HepG2 (cell line): Measurements from ENCODE around the gene AFAP1. TPM values are rescaled to one million over a fixed set of nuclear protein-coding genes. Genes with fewer than 3 reads are reported as not detected.

ENCODE experiments used
- ATAC-seq: fragments of 200-7000 bp; cut with Tn5 transposase; 3 replicates; pipeline ENCODE4 v1.9.1; 2020; ENCODE audit warnings: mild to moderate bottlenecking, moderate library complexity
- BruUV-seq: library from RNA; stranded (reverse); fragments of 400-500 nt; replicated peaks from 2 replicates; lab custom pipeline; 2021; lab: Mats Ljungman, UMichigan
- CTCF ChIA-PET: fragments of 300-600 bp; formaldehyde crosslinking; extraction: SDS; loops from one replicate; lab custom pipeline; 2021; ENCODE audit warnings: low total read pairs, inconsistent platforms, low intra/inter-chr PET ratio; lab: Yijun Ruan, JAX
- POLR2A ChIA-PET: fragments of 350-600 bp; sonication (Branson Sonifier 250); formaldehyde crosslinking; loops from one replicate; lab custom pipeline; 2020; ENCODE audit warnings: antibody characterized with exemption, inconsistent platforms; lab: Yijun Ruan, JAX
- DNase-seq: peaks from one replicate; pipeline ENCODE4 v3.0.0-alpha.2; 2015; ENCODE audit warnings: low spot score
- FAIRE-seq: peaks from 3 replicates; lab custom pipeline; 2011; peaks lifted over from hg19 to GRCh38; lab: Jason Lieb, UNC
- H2AFZ ChIP-seq: one replicate; pipeline ENCODE4 v1.6.1; 2011; ENCODE audit warnings: low read length, inconsistent platforms
- H3K27ac ChIP-seq: fragments of 300-600 bp; 3 replicates; pipeline ENCODE4 v1.8.0; 2011; ENCODE audit warnings: mixed run types, mild to moderate bottlenecking, mixed read lengths, low read length, inconsistent platforms; ENCODE audit not compliant: insufficient read depth; ENCODE audit errors: extremely low read length
- H3K27me3 ChIP-seq, 2 experiments: fragments of 200-600 bp in 1 of 2; 2 replicates in 1 of 2; 3 replicates in 1 of 2; pipeline versions ENCODE4 v1.6.0 to v1.8.0; 2011; ENCODE audit warnings: low read length in 2 of 2, mild to moderate bottlenecking in 2 of 2, moderate library complexity in 2 of 2, inconsistent platforms in 1 of 2; ENCODE audit not compliant: insufficient read depth in 2 of 2, control insufficient read depth in 1 of 2
- H3K36me3 ChIP-seq, 2 experiments: fragments of 200-600 bp in 1 of 2; replicated peaks in 1 of 2; 2 replicates in 1 of 2; 3 replicates in 1 of 2; pipeline versions ENCODE4 v1.5.1 to v1.8.0; 2011; ENCODE audit warnings: low read length in 2 of 2, inconsistent platforms in 1 of 2; ENCODE audit not compliant: insufficient read depth in 2 of 2, control insufficient read depth in 1 of 2
- H3K4me1 ChIP-seq: 2 replicates; pipeline ENCODE4 v1.5.1; 2012; ENCODE audit warnings: low read length, inconsistent platforms; ENCODE audit not compliant: insufficient read depth
- H3K4me2 ChIP-seq: 2 replicates; pipeline ENCODE4 v1.6.0; 2011; ENCODE audit warnings: low read depth, low read length, inconsistent platforms
- H3K4me3 ChIP-seq, 3 experiments: fragments of 200-600 bp in 1 of 3; sonication (generic), shearing (Covaris generic) in 1 of 3; replicated peaks in 1 of 3; 2 replicates each; pipeline ENCODE4 v1.5.1; 2011 to 2016; ENCODE audit warnings: low read length in 3 of 3, inconsistent platforms in 2 of 3, low read depth in 2 of 3, mild to moderate bottlenecking in 2 of 3, control low read depth in 1 of 3, mixed read lengths in 1 of 3; ENCODE audit not compliant: insufficient read depth in 1 of 3
- H3K79me2 ChIP-seq: one replicate; pipeline ENCODE4 v1.6.1; 2011; ENCODE audit warnings: low read length, inconsistent platforms; ENCODE audit not compliant: insufficient read depth
- H3K9ac ChIP-seq: 2 replicates; pipeline ENCODE4 v1.6.0; 2011; ENCODE audit warnings: mild to moderate bottlenecking, low read depth, low read length, inconsistent platforms; ENCODE audit not compliant: insufficient read depth
- H3K9me3 ChIP-seq: 2 replicates; pipeline ENCODE4 v1.5.1; 2012; ENCODE audit warnings: mild to moderate bottlenecking, low read length
- H4K20me1 ChIP-seq: 2 replicates; pipeline ENCODE4 v1.6.0; 2011; ENCODE audit warnings: inconsistent platforms, mild to moderate bottlenecking, low read length, moderate library complexity; ENCODE audit not compliant: insufficient read depth
- HDAC1 ChIP-seq: sonication (generic); formaldehyde crosslinking; IDR thresholded peaks from 2 replicates; pipeline ENCODE4 v1.5.1; 2020; ENCODE audit warnings: mild to moderate bottlenecking, missing genetic modification reagents
- HES4 ChIP-seq: sonication (generic); formaldehyde crosslinking; IDR thresholded peaks from 2 replicates; pipeline ENCODE4 v1.9.0; 2021; ENCODE audit warnings: mild to moderate bottlenecking, missing genetic modification reagents, borderline replicate concordance
- HNF4A ChIP-seq: sonication (generic); formaldehyde crosslinking; IDR thresholded peaks from 2 replicates; pipeline ENCODE4 v1.4.0; 2020; ENCODE audit warnings: missing genetic modification reagents
- NBN ChIP-seq: fragments of 450-650 bp; conservative IDR thresholded peaks from 2 replicates; pipeline ENCODE4 v1.6.1; 2017
- NCOR1 ChIP-seq: fragments of 200-600 bp; sonication (generic); IDR thresholded peaks from 2 replicates; pipeline ENCODE4 v1.7.0; 2017; ENCODE audit warnings: antibody characterized with exemption, low read length, borderline replicate concordance
- PAX8 ChIP-seq: sonication (generic); formaldehyde crosslinking; IDR thresholded peaks from 2 replicates; pipeline ENCODE4 v1.8.0; 2022; ENCODE audit warnings: mild to moderate bottlenecking, missing genetic modification reagents, borderline replicate concordance
- SOX5 ChIP-seq: IDR thresholded peaks from 2 replicates; pipeline ENCODE4 v1.6.1; 2016; ENCODE audit warnings: borderline replicate concordance
- TBX2 ChIP-seq: sonication (generic); formaldehyde crosslinking; IDR thresholded peaks from 2 replicates; pipeline ENCODE4 v1.5.0; 2020; ENCODE audit warnings: missing genetic modification reagents, mild to moderate bottlenecking, borderline replicate concordance
- U2AF1 ChIP-seq: fragments of 200-400 bp; formaldehyde crosslinking; optimal IDR thresholded peaks from 2 replicates; pipeline ENCODE3; 2017; ENCODE audit warnings: mild to moderate bottlenecking, low read depth, low read length
- ZBTB7A ChIP-seq: sonication (generic); formaldehyde crosslinking; IDR thresholded peaks from 2 replicates; pipeline ENCODE4 v1.8.0; 2022; ENCODE audit warnings: mild to moderate bottlenecking, missing genetic modification reagents
- ZGPAT ChIP-seq: IDR thresholded peaks from 2 replicates; pipeline ENCODE4 v1.6.1; 2016; ENCODE audit warnings: mild to moderate bottlenecking
- ZNF281 ChIP-seq: sonication (generic); formaldehyde crosslinking; IDR thresholded peaks from 2 replicates; pipeline ENCODE4 v1.4.0; 2020; ENCODE audit warnings: missing genetic modification reagents, borderline replicate concordance
- ZNF766 ChIP-seq: sonication (generic); formaldehyde crosslinking; IDR thresholded peaks from 2 replicates; pipeline ENCODE4 v1.5.0; 2020; ENCODE audit warnings: missing genetic modification reagents, borderline replicate concordance
- WGBS: methylation state at CpG from one replicate; pipeline ENCODE4 v1.1.6; 2017; ENCODE audit warnings: low lambda C conversion rate; 5-methylcytosine and 5-hydroxymethylcytosine counted together
- in situ Hi-C: cut with HindIII; loops from 2 replicates; pipeline ENCODE4 v1.10.0; 2017; ENCODE audit warnings: low pct_unique_long_range_greater_than_20kb; ENCODE audit not compliant: extremely low pct_ligation_motif_present
- intact Hi-C: fragments of 100-400 bp; cut with micrococcal nuclease; formaldehyde crosslinking; loops from one replicate; pipeline ENCODE4 v1.10.0; 2022; ENCODE audit not compliant: unreplicated experiment
- polyA plus RNA-seq, 8 experiments: library from polyadenylated mRNA; depleted of rRNA in 3 of 8; stranded (reverse) in 7 of 8; unstranded in 1 of 8; fragments of >200 nt; fragmentation: Illumina TruSeq in 4 of 8; extraction: Trizol in 4 of 8; gene quantifications; 2 replicates each; pipeline versions ENCODE4 v1.2.1 to v1.2.3, GENCODE V29; 2011 to 2016; ENCODE audit warnings: low read depth in 4 of 8, missing spikeins in 1 of 8, mixed read lengths in 1 of 8; ENCODE audit not compliant: insufficient read depth in 1 of 8
- total RNA-seq, 5 experiments: library from RNA; depleted of rRNA; stranded (reverse); fragments of >200 nt; fragmentation: Illumina TruSeq; extraction: Trizol; gene quantifications; 2 replicates each; pipeline ENCODE4 v1.2.3, GENCODE V29; 2016; ENCODE audit warnings: low read depth in 1 of 5
- TF ChIP-seq, protein P1 (sequence below): sonication (generic); formaldehyde crosslinking; IDR thresholded peaks from 2 replicates; pipeline ENCODE4 v1.4.0; 2020; ENCODE audit warnings: missing genetic modification reagents, mild to moderate bottlenecking, borderline replicate concordance
- TF ChIP-seq, protein P2 (sequence below): sonication (generic); formaldehyde crosslinking; IDR thresholded peaks from 2 replicates; pipeline ENCODE4 v1.4.0; 2020; ENCODE audit warnings: missing genetic modification reagents

The AFAP1 gene
- total and polyA plus RNA-seq, 2 of the 13 experiments (the other 11 are each of a cell fraction or from before 2014, with no cell fraction given), result 2.5 TPM

DNA sequence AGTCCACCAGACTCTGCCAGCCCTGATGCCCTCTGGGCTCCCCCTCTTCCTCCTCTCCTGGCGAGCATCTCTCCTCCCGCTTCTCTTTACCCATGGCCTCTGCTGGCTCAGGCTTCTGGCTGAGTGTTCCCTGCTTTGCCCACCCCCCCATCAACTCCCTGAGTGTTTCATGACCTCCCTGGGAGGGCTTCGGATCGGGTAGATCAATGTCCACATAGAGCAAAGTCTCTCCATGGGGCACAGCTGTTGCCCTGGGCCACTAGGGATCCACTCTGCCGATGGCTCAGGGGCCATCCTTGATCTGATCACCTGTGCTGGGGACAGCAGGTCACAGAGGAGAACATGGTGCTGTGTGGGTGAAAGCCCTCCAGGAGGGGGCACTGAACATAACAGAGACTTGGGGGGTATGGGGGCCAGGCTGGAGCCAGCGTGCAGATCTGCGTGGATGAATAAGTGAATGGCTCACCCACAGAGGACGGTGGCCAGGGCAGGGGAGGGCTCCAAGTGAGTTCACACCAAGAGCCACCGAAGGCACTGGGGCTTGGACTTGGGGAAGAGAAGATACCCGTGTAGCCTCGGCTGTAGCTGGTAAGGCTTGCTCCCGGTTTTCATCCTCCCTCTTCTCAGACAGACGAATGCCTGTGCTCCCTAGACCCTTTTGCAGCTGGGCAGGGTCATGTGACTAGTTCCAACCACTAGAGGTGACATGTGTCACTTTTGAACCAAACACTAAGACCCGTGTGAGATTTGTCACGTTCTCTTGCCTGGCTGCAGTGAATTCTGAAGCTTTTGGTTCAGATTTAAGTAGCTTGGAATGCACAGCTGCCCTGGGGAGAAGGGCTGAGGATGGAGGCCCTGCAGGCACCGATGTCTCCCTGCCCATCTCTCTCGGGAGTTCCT lies 23.2 kb upstream of the AFAP1 start:
- H2AFZ ChIP-seq, result no peak overlapping the region
- H3K27me3 ChIP-seq, result peaks cover 0 to 41% of the 10 kb centered on the region in 2 experiments; a peak in 4 of 5 replicates
- H4K20me1 ChIP-seq, result no peaks in the 10 kb centered on the region
- no peak overlapping the region for H3K27ac ChIP-seq
- ChIA-PET CTCF (no interaction called here), POLR2A (no interaction called here)
- H3K79me2 ChIP-seq, result no peaks in the 10 kb centered on the region
- no peak overlapping the region for H3K9ac ChIP-seq
- no peaks in the 10 kb centered on the region for H3K36me3 ChIP-seq
- intact Hi-C loops (no loop called here), in situ Hi-C loops (no loop called here)
- WGBS, result 20% methylated on average over 15 of the region's 17 CpGs
- FAIRE-seq (peak; percentile 12), DNase-seq (no peak), ATAC-seq (peak; percentile 50)
- H3K4me2 ChIP-seq, result peak overlapping the region; percentile 52
- peak overlapping the region in 1 of 3 experiments; percentile 13; a peak in 1 of 6 replicates for H3K4me3 ChIP-seq
- BruUV-seq, result no TSS peak
- H3K4me1 ChIP-seq, result peaks cover 77% of the 10 kb centered on the region
- H3K9me3 ChIP-seq, result no peaks in the 10 kb centered on the region
- TF ChIP-seq NBN, result no peak
- TF ChIP-seq, protein P1, sequence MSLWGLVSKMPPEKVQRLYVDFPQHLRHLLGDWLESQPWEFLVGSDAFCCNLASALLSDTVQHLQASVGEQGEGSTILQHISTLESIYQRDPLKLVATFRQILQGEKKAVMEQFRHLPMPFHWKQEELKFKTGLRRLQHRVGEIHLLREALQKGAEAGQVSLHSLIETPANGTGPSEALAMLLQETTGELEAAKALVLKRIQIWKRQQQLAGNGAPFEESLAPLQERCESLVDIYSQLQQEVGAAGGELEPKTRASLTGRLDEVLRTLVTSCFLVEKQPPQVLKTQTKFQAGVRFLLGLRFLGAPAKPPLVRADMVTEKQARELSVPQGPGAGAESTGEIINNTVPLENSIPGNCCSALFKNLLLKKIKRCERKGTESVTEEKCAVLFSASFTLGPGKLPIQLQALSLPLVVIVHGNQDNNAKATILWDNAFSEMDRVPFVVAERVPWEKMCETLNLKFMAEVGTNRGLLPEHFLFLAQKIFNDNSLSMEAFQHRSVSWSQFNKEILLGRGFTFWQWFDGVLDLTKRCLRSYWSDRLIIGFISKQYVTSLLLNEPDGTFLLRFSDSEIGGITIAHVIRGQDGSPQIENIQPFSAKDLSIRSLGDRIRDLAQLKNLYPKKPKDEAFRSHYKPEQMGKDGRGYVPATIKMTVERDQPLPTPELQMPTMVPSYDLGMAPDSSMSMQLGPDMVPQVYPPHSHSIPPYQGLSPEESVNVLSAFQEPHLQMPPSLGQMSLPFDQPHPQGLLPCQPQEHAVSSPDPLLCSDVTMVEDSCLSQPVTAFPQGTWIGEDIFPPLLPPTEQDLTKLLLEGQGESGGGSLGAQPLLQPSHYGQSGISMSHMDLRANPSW (CRISPR knock-in tag), result no peak
- TF ChIP-seq TBX2, result peak; percentile 22; the same call in 1 of the 2 replicates
- no peak for TF ChIP-seq ZNF766 (CRISPR knock-in tag)
- TF ChIP-seq ZNF281 (CRISPR knock-in tag), result 0 out of 2 replicates have a peak, but pooled peaks have one; percentile 18
- TF ChIP-seq U2AF1, result no peak
- TF ChIP-seq HDAC1, result no peak
- TF ChIP-seq, protein P2, sequence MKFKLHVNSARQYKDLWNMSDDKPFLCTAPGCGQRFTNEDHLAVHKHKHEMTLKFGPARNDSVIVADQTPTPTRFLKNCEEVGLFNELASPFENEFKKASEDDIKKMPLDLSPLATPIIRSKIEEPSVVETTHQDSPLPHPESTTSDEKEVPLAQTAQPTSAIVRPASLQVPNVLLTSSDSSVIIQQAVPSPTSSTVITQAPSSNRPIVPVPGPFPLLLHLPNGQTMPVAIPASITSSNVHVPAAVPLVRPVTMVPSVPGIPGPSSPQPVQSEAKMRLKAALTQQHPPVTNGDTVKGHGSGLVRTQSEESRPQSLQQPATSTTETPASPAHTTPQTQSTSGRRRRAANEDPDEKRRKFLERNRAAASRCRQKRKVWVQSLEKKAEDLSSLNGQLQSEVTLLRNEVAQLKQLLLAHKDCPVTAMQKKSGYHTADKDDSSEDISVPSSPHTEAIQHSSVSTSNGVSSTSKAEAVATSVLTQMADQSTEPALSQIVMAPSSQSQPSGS (CRISPR knock-in tag), result no peak
- TF ChIP-seq NCOR1, result peak; percentile 36; the same call in 1 of the 2 replicates
- no peak for TF ChIP-seq SOX5 (CRISPR knock-in tag)
- TF ChIP-seq HNF4A (CRISPR knock-in tag), result peak; percentile 70
- TF ChIP-seq HES4, result 0 out of 2 replicates have a peak, but pooled peaks have one; percentile 33
- TF ChIP-seq ZGPAT (CRISPR knock-in tag), result no peak
- TF ChIP-seq ZBTB7A (CRISPR knock-in tag), result peak; percentile 23; the same call in 1 of the 2 replicates
- TF ChIP-seq PAX8, result no peak
